ENCODE results near the gene NR5A1. TPM values are rescaled to one million over a fixed set of nuclear protein-coding genes. Genes with fewer than 3 reads are reported as not detected.

NR5A1 gene
- total RNA-seq, 2 experiments from 2014 or later: not detected

DNA sequence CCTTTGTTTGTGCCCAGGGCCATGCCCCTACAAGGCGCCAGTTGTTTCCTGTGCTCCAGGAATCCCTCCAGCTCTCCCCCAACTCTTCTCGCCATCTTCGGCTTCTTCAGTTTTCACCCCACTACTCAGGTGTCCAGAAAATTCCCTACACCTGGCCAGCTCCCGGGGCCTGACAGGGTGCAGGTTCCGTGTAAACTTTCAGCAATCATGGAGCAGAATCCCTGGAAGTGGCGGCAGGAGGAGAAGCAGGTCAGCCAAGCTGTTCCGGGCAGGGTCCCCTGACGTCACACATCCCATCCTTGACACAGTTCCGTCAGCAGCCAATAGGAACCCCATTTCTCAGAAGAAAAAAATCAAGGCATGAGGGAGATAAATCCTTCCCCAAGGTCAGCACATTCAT, 69.1 kb downstream of the NR5A1 start:
- H3K27ac Mint-ChIP-seq: no peak overlapping the region
- ATAC-seq (no peak), DNase-seq (no peak)
- ChIA-PET CTCF (no interaction called here), POLR2A (no interaction called here)
- H3K4me3 Mint-ChIP-seq: no peak overlapping the region
- H3K4me1 Mint-ChIP-seq (ENCODE audit: low read depth): no peaks in the 10 kb centered on the region
- intact Hi-C loops (cut with micrococcal nuclease): no loop called here
- TF ChIP-seq, protein P1, sequence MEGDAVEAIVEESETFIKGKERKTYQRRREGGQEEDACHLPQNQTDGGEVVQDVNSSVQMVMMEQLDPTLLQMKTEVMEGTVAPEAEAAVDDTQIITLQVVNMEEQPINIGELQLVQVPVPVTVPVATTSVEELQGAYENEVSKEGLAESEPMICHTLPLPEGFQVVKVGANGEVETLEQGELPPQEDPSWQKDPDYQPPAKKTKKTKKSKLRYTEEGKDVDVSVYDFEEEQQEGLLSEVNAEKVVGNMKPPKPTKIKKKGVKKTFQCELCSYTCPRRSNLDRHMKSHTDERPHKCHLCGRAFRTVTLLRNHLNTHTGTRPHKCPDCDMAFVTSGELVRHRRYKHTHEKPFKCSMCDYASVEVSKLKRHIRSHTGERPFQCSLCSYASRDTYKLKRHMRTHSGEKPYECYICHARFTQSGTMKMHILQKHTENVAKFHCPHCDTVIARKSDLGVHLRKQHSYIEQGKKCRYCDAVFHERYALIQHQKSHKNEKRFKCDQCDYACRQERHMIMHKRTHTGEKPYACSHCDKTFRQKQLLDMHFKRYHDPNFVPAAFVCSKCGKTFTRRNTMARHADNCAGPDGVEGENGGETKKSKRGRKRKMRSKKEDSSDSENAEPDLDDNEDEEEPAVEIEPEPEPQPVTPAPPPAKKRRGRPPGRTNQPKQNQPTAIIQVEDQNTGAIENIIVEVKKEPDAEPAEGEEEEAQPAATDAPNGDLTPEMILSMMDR (IDR thresholded peaks at IDR 0.05): no peak
- no peaks in the 10 kb centered on the region for H3K9me3 Mint-ChIP-seq
- H3K36me3 Mint-ChIP-seq (ENCODE audit: low read depth): no peaks in the 10 kb centered on the region
- H3K27me3 Mint-ChIP-seq: peaks cover 17% of the 10 kb centered on the region

DNA sequence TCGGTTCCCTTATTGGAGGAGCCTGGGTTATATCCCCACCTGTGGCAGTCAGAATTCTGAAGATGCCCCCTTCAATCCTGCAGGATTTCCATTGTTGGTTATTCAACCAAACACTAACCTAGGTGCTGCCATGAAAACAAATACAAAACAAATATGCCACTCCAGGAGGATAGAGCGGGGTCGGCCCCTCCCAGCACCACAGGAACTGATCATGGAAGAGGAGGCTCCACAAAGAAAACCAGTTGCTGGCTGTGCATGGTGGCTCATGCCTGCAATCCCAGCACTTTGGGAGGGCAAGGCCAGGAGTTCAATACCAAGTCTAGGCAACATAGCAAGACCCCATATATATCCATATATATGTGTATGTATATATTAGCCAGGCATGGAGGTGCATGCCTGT, 70.1 kb downstream of the NR5A1 start:
- no peaks in the 10 kb centered on the region for H3K36me3 Mint-ChIP-seq (ENCODE audit: low read depth)
- intact Hi-C loops (cut with micrococcal nuclease): no loop called here
- ChIA-PET POLR2A (no interaction called here), CTCF (no interaction called here)
- H3K9me3 Mint-ChIP-seq: no peaks in the 10 kb centered on the region
- H3K4me3 Mint-ChIP-seq: no peak overlapping the region
- H3K4me1 Mint-ChIP-seq (ENCODE audit: low read depth): no peaks in the 10 kb centered on the region
- DNase-seq: no peak
- no peak overlapping the region for H3K27ac Mint-ChIP-seq
- peaks cover 14% of the 10 kb centered on the region for H3K27me3 Mint-ChIP-seq
- TF ChIP-seq, protein P1 (IDR thresholded peaks at IDR 0.05): no peak
- no peak for ATAC-seq

DNA sequence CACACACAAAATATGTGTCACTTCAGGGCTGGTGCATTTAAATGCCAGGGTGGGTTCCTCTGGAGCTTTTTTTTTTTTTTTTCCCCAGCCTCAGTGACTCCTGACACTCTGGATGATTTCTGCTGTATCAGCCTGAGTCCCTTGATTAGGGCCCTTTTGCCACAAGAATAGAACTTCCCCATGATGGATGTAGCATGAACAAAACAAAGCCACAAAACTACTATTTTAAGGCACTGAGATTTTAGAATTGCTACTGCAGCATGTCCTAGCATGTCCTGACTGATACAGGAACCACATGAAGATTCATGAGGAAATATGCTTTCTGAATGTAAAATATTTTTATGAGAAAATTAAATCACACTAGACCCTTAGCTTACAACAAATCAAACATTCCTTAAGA, 70.9 kb downstream of the NR5A1 start:
- no peaks in the 10 kb centered on the region for H3K9me3 Mint-ChIP-seq
- CTCF ChIA-PET: no interaction called here
- ATAC-seq: no peak

More for the DNA sequence above, 70.9 kb downstream of the NR5A1 start:
- Mint-ChIP-seq H3K4me1 (ENCODE audit: low read depth) (no peaks in the 10 kb centered on the region), H3K27ac (no peak overlapping the region), H3K4me3 (no peak overlapping the region), H3K27me3 (peaks cover 10% of the 10 kb centered on the region), H3K36me3 (ENCODE audit: low read depth) (no peaks in the 10 kb centered on the region)
- intact Hi-C loops (cut with micrococcal nuclease): no loop called here
- POLR2A ChIA-PET: no interaction called here
- TF ChIP-seq, protein P1 (IDR thresholded peaks at IDR 0.05): no peak
- DNase-seq: no peak

Other genes starting within 250 kb of the NR5A1 start
- gene NEK6, start 249.4 kb downstream of the NR5A1 start, total RNA-seq: 10 to 100 TPM; 20.2 to 21.8 TPM
- gene PSMB7, start 92.0 kb downstream of the NR5A1 start, total RNA-seq: 100 to 1,000 TPM; 155 to 170 TPM
- gene ADGRD2, start 56.9 kb downstream of the NR5A1 start, total RNA-seq: not detected